Mesenchymal stem cell (in vitro differentiated cells and primary cell): ENCODE measurements around the gene METTL26.

ENCODE experiments used
- DNase-seq: peaks from one replicate; pipeline ENCODE4 v3.0.0-alpha.2; 2013
- H2AFZ ChIP-seq: one replicate; pipeline ENCODE4 v1.6.1; 2013; ENCODE audit warnings: low read depth, mild to moderate bottlenecking, control low read depth, inconsistent platforms, low read length, moderate library complexity
- H2AK5ac ChIP-seq: 2 replicates; pipeline ENCODE4 v1.6.1; 2013; ENCODE audit warnings: low read length, moderate library complexity, mild to moderate bottlenecking, inconsistent platforms; ENCODE audit not compliant: severe bottlenecking
- H2BK120ac ChIP-seq: one replicate; pipeline ENCODE4 v1.6.1; 2013; ENCODE audit warnings: low read depth, mild to moderate bottlenecking, inconsistent platforms, low read length, moderate library complexity
- H2BK12ac ChIP-seq, 2 experiments: one replicate each; pipeline ENCODE4 v1.6.1; 2013; ENCODE audit warnings: inconsistent platforms in 2 of 2, low read length in 2 of 2, mild to moderate bottlenecking in 2 of 2, moderate library complexity in 2 of 2, control low read depth in 1 of 2
- H2BK15ac ChIP-seq: one replicate; pipeline ENCODE4 v1.6.1; 2013; ENCODE audit warnings: mild to moderate bottlenecking, low read depth, inconsistent platforms; ENCODE audit not compliant: poor library complexity, severe bottlenecking
- H2BK5ac ChIP-seq: 2 replicates; pipeline ENCODE4 v1.6.1; 2013; ENCODE audit warnings: low read depth, mild to moderate bottlenecking, low read length, control low read depth, inconsistent platforms; ENCODE audit not compliant: poor library complexity, severe bottlenecking
- H3K14ac ChIP-seq, 2 experiments: one replicate each; pipeline ENCODE4 v1.6.1; 2013; ENCODE audit warnings: inconsistent platforms in 2 of 2, low read length in 2 of 2, control low read depth in 1 of 2, mild to moderate bottlenecking in 1 of 2, moderate library complexity in 1 of 2
- H3K18ac ChIP-seq, 2 experiments: one replicate each; pipeline ENCODE4 v1.6.1; 2013; ENCODE audit warnings: inconsistent platforms in 2 of 2, low read length in 2 of 2, control low read depth in 1 of 2, low read depth in 1 of 2, mild to moderate bottlenecking in 1 of 2
- H3K23ac ChIP-seq, 2 experiments: one replicate each; pipeline ENCODE4 v1.6.1; 2013; ENCODE audit warnings: inconsistent platforms in 2 of 2, low read length in 2 of 2, mild to moderate bottlenecking in 2 of 2, moderate library complexity in 2 of 2, control low read depth in 1 of 2
- H3K27ac ChIP-seq: 2 replicates; pipeline ENCODE4 v1.5.1; 2013; ENCODE audit warnings: mild to moderate bottlenecking, moderate library complexity, low read length, control low read depth, inconsistent platforms; ENCODE audit not compliant: poor library complexity, severe bottlenecking
- H3K27me3 ChIP-seq, 2 experiments: 2 replicates each; pipeline versions ENCODE4 v1.6.1 to v1.7.0; 2013; ENCODE audit warnings: low read length in 2 of 2, mild to moderate bottlenecking in 2 of 2, moderate library complexity in 2 of 2, control low read depth in 1 of 2, inconsistent platforms in 1 of 2; ENCODE audit not compliant: control insufficient read depth in 1 of 2, insufficient read depth in 1 of 2
- H3K36me3 ChIP-seq, 2 experiments: 2 replicates each; pipeline versions ENCODE4 v1.6.1 to v1.7.0; 2013; ENCODE audit warnings: low read length in 2 of 2, control low read depth in 1 of 2, inconsistent platforms in 1 of 2, low read depth in 1 of 2, mild to moderate bottlenecking in 1 of 2; ENCODE audit not compliant: insufficient read depth in 2 of 2, control insufficient read depth in 1 of 2
- H3K4ac ChIP-seq, 2 experiments: one replicate each; pipeline ENCODE4 v1.6.1; 2013; ENCODE audit warnings: inconsistent platforms in 2 of 2, low read length in 2 of 2, mild to moderate bottlenecking in 2 of 2, moderate library complexity in 2 of 2, control low read depth in 1 of 2, low read depth in 1 of 2
- H3K4me1 ChIP-seq: 2 replicates; pipeline ENCODE4 v1.6.1; 2013; ENCODE audit warnings: low read depth, low read length, control low read depth; ENCODE audit not compliant: control insufficient read depth, insufficient read depth
- H3K4me2 ChIP-seq: 2 replicates; pipeline ENCODE4 v1.6.1; 2013; ENCODE audit warnings: low read length, mild to moderate bottlenecking, inconsistent platforms; ENCODE audit not compliant: poor library complexity, severe bottlenecking
- H3K4me3 ChIP-seq, 2 experiments: 2 replicates each; pipeline versions ENCODE4 v1.5.1 to v1.7.0; 2013; ENCODE audit warnings: low read length in 2 of 2, mild to moderate bottlenecking in 2 of 2, control low read depth in 1 of 2, low read depth in 1 of 2; ENCODE audit not compliant: insufficient read depth in 1 of 2
- H3K79me1 ChIP-seq: replicated peaks from 2 replicates; pipeline ENCODE4 v1.6.1; 2013; ENCODE audit warnings: mild to moderate bottlenecking, control low read depth, low read length, inconsistent platforms; ENCODE audit not compliant: poor library complexity, severe bottlenecking
- H3K9ac ChIP-seq: 2 replicates; pipeline ENCODE4 v1.7.0; 2013; ENCODE audit warnings: mild to moderate bottlenecking, low read length, moderate library complexity
- H3K9me3 ChIP-seq: 2 replicates; pipeline ENCODE4 v1.7.0; 2013; ENCODE audit warnings: mild to moderate bottlenecking, low read length; ENCODE audit not compliant: control insufficient read depth
- H4K8ac ChIP-seq: one replicate; pipeline ENCODE4 v1.6.1; 2013; ENCODE audit warnings: inconsistent platforms, mild to moderate bottlenecking, low read length, moderate library complexity
- H4K91ac ChIP-seq: one replicate; pipeline ENCODE4 v1.6.1; 2013; ENCODE audit warnings: mild to moderate bottlenecking, low read length, inconsistent platforms
- WGBS: methylation state at CpG from one replicate; pipeline ENCODE4 v1.1.7; 2013; ENCODE audit warnings: mixed read lengths; 5-methylcytosine and 5-hydroxymethylcytosine counted together

Gene METTL26

GRCh38 chr16:590188-590814 is 45.8 kb downstream of the METTL26 start:
- Histone ChIP-seq H3K4me3 (peak overlapping the region; percentile 84 to 97), H2BK5ac (no peak overlapping the region), H3K27me3 (no peaks in the 10 kb centered on the region), H3K79me1 (peaks cover 38% of the 10 kb centered on the region), H3K27ac (no peak overlapping the region), H2BK12ac (peak overlapping the region in 1 of 2 experiments; percentile 57), H3K4me2 (peak overlapping the region; percentile 95), H3K18ac (peak overlapping the region; percentile 65 to 89), H3K36me3 (peaks cover 0 to 16% of the 10 kb centered on the region in 2 experiments), H3K23ac (peak overlapping the region in 1 of 2 experiments; percentile 81), H2BK120ac (no peak overlapping the region), H2BK15ac (peak overlapping the region; percentile 38), H4K8ac (peak overlapping the region; percentile 14), H4K91ac (peak overlapping the region; percentile 28), H3K14ac (peak overlapping the region in 1 of 2 experiments; percentile 94), H2AFZ (peak overlapping the region; percentile 29), H3K4me1 (peaks cover 57% of the 10 kb centered on the region), H3K9ac (peak overlapping the region; percentile 92), H3K9me3 (no peaks in the 10 kb centered on the region), H3K4ac (peak overlapping the region; percentile 15 to 75), H2AK5ac (no peak overlapping the region)
- 1% methylated on average over 49 of the region's 71 CpGs for WGBS
- peak; percentile 60 for DNase-seq

DNA sequence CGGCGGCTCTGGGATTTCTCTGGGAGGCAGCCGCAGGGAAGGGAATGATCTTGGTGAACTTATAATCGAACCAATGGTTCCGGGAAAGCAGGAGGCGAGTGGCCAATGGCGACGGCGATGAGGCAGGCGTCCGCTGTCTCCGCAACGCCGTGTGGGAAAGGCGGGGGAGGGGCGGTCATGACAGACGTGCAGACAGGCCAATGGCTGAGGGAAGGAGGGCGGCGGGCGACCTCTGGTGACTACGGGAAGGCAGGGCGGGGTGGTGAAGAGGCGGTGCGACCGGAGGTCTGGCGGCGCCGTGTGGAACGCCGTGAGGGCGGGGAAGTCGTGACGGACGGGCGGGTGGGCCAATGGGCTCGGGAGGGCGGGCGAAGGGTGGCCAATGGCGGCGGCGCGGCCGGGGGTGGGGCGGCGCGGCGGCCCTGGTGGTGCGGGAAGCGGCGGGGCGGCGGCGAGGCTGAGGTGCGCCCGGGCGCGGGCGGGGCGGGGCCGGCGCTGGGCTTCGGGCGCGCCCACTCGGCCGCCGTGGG is 46.4 kb downstream of the METTL26 start, which contains the start of gene RAB40C:
TSS of gene RAB40C (plus strand) at position 409 of the 530 bp plus-strand sequence. CDS start 226 bp downstream, outside the sequence.
- peak within 1 kb of the TSS in 1 of 2 experiments; percentile 81 for H3K23ac ChIP-seq
- peak within 1 kb of the TSS; percentile 64 to 88 for H3K4ac ChIP-seq
- H4K8ac ChIP-seq = peak within 1 kb of the TSS; percentile 98
- peaks cover 59% of the 10 kb centered on the region for H3K4me1 ChIP-seq
- peak; percentile 97 for DNase-seq
- peak within 1 kb of the TSS; percentile 90 for H2BK120ac ChIP-seq
- under 1% methylated on average over 16 of the region's 67 CpGs for WGBS
- peaks cover 0 to 16% of the 10 kb centered on the region in 2 experiments for H3K36me3 ChIP-seq
- H3K9ac ChIP-seq = peak within 1 kb of the TSS; percentile 95
- peak within 1 kb of the TSS; percentile 90 for H2BK15ac ChIP-seq
- H4K91ac ChIP-seq = peak within 1 kb of the TSS; percentile 92
- peaks cover 34% of the 10 kb centered on the region for H3K79me1 ChIP-seq
- H2BK5ac ChIP-seq = peak within 1 kb of the TSS; percentile 95
- no peaks in the 10 kb centered on the region for H3K27me3 ChIP-seq
- peak within 1 kb of the TSS; percentile 91 for H2AFZ ChIP-seq
- H3K14ac ChIP-seq = peak within 1 kb of the TSS in 1 of 2 experiments; percentile 98
- peak within 1 kb of the TSS; percentile 89 to 97 for H3K4me3 ChIP-seq
- H3K9me3 ChIP-seq = no peaks in the 10 kb centered on the region
- H3K4me2 ChIP-seq = peak within 1 kb of the TSS; percentile 95
- H3K18ac ChIP-seq = peak within 1 kb of the TSS; percentile 96 to 100
- H2AK5ac ChIP-seq = no peak within 1 kb of the TSS
- peak within 1 kb of the TSS; percentile 91 for H3K27ac ChIP-seq
- H2BK12ac ChIP-seq = peak within 1 kb of the TSS; percentile 52 to 89

- Histone ChIP-seq H2BK15ac (peak overlapping the region; percentile 90), H3K14ac (peak overlapping the region in 1 of 2 experiments; percentile 98), H3K4me3 (peak overlapping the region; percentile 88 to 89), H3K4me2 (peak overlapping the region; percentile 94), H3K18ac (peak overlapping the region; percentile 96 to 100), H2AK5ac (no peak overlapping the region), H4K91ac (peak overlapping the region; percentile 92), H3K79me1 (peaks cover 29% of the 10 kb centered on the region), H3K27ac (peak overlapping the region; percentile 91), H2AFZ (peak overlapping the region; percentile 91), H3K36me3 (peaks cover 0 to 12% of the 10 kb centered on the region in 2 experiments), H3K4me1 (peaks cover 60% of the 10 kb centered on the region), H2BK5ac (peak overlapping the region; percentile 95), H3K9ac (peak overlapping the region; percentile 95), H2BK120ac (peak overlapping the region; percentile 90), H3K23ac (peak overlapping the region in 1 of 2 experiments; percentile 37), H3K27me3 (no peaks in the 10 kb centered on the region), H3K9me3 (no peaks in the 10 kb centered on the region), H3K4ac (peak overlapping the region; percentile 64 to 88), H2BK12ac (peak overlapping the region; percentile 52 to 72), H4K8ac (peak overlapping the region; percentile 98)
- under 1% methylated on average over 88 of the region's 107 CpGs for WGBS
- DNase-seq = peak; percentile 96
Observed at GRCh38 chr16:588889-589657, 47.0 kb downstream of the METTL26 start.

DNA sequence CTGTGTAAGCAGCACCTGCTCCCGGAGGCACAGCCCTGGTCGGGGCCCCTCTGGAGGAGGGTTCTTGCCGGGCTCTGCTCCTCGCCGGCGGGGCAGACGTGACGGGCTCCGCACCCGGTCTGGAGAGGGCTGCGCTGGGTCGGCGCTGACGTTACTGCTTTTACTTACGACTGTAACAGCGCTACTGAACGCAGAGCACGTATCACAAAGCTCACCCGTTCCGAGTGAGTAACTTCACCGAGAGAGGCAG is 47.5 kb downstream of the METTL26 start:
- H2BK120ac ChIP-seq = peak overlapping the region; percentile 66
- no peak overlapping the region for H2AK5ac ChIP-seq
- peak overlapping the region; percentile 94 for H3K4me2 ChIP-seq
- H3K79me1 ChIP-seq = peaks cover 29% of the 10 kb centered on the region
- no peak overlapping the region for H2BK5ac ChIP-seq
- H3K36me3 ChIP-seq = peaks cover 0 to 16% of the 10 kb centered on the region in 2 experiments
- H3K27ac ChIP-seq = peak overlapping the region; percentile 63
- H2BK12ac ChIP-seq = peak overlapping the region in 1 of 2 experiments; percentile 72
- 0% methylated on average over 7 of the region's 21 CpGs for WGBS
- no peaks in the 10 kb centered on the region for H3K27me3 ChIP-seq
- peak overlapping the region; percentile 66 for H4K8ac ChIP-seq
- H3K4me3 ChIP-seq = peak overlapping the region; percentile 88 to 89
- H4K91ac ChIP-seq = peak overlapping the region; percentile 85
- H3K9ac ChIP-seq = peak overlapping the region; percentile 95
- peak overlapping the region; percentile 42 to 88 for H3K4ac ChIP-seq
- H3K14ac ChIP-seq = peak overlapping the region in 1 of 2 experiments; percentile 98
- peak overlapping the region; percentile 72 to 97 for H3K18ac ChIP-seq
- peaks cover 61% of the 10 kb centered on the region for H3K4me1 ChIP-seq
- H3K9me3 ChIP-seq = no peaks in the 10 kb centered on the region
- H3K23ac ChIP-seq = no peak overlapping the region
- peak; percentile 89 for DNase-seq
- H2BK15ac ChIP-seq = peak overlapping the region; percentile 87
- H2AFZ ChIP-seq = peak overlapping the region; percentile 91
